HL-60 (cell line): ENCODE results near the gene PRELID2.

ENCODE experiments used
- DNase-seq, 2 experiments: peaks; one replicate each; pipeline ENCODE4 v3.0.0-alpha.2; 2010 to 2020; ENCODE audit warnings: low read depth in 1 of 2, low spot score in 1 of 2
- H3K27ac ChIP-seq: fragments of 250-450 bp; sonication (Bioruptor Pico); replicated peaks from 2 replicates; pipeline ENCODE4 v1.5.1; 2020; ENCODE audit warnings: mild to moderate bottlenecking, moderate library complexity
- H3K27me3 ChIP-seq: fragments of 250-450 bp; sonication (Bioruptor Pico); 2 replicates; pipeline ENCODE4 v1.5.1; 2021; ENCODE audit warnings: mild to moderate bottlenecking, moderate library complexity; ENCODE audit not compliant: insufficient read depth, poor library complexity, severe bottlenecking
- H3K4me3 ChIP-seq: replicated peaks from 2 replicates; pipeline ENCODE4 v1.5.1; 2011; ENCODE audit warnings: mild to moderate bottlenecking, control low read depth, low read length; ENCODE audit not compliant: insufficient read depth
- CTCF ChIP-seq: IDR thresholded peaks from one replicate; pipeline ENCODE4 v1.5.1; 2011; ENCODE audit warnings: low read length, control low read depth, inconsistent platforms; ENCODE audit not compliant: insufficient read depth
- GABPA ChIP-seq: IDR thresholded peaks from 2 replicates; pipeline ENCODE4 v1.6.1; 2012; ENCODE audit warnings: low read depth
- POLR2AphosphoS5 ChIP-seq: IDR thresholded peaks from 2 replicates; pipeline ENCODE4 v1.6.1; 2012; ENCODE audit warnings: low read depth
- REST ChIP-seq: IDR thresholded peaks from 2 replicates; pipeline ENCODE4 v1.6.1; 2012; ENCODE audit warnings: low read depth; ENCODE audit not compliant: insufficient replicate concordance
- SPI1 ChIP-seq: IDR thresholded peaks from 2 replicates; pipeline ENCODE4 v1.6.1; 2012; ENCODE audit warnings: low read depth, mild to moderate bottlenecking, borderline replicate concordance

The PRELID2 gene

GRCh38 chr5:145750199-145750598 is 84.9 kb downstream of the PRELID2 start:
- DNase-seq: no peak
- no peak overlapping the region for H3K4me3 ChIP-seq
- TF ChIP-seq GABPA (no peak), POLR2AphosphoS5 (no peak), SPI1 (no peak), REST (no peak), CTCF (no peak)
- H3K27ac ChIP-seq: no peak overlapping the region
- no peaks in the 10 kb centered on the region for H3K27me3 ChIP-seq

- H3K27me3 ChIP-seq: no peaks in the 10 kb centered on the region
- no peak overlapping the region for H3K4me3 ChIP-seq
- no peak overlapping the region for H3K27ac ChIP-seq
- DNase-seq: no peak
- TF ChIP-seq POLR2AphosphoS5 (no peak), SPI1 (no peak), CTCF (no peak), REST (no peak), GABPA (no peak)
Measured at GRCh38 chr5:145743396-145744061, 91.6 kb downstream of the PRELID2 start.

GRCh38 chr5:145739843-145740242 is 95.3 kb downstream of the PRELID2 start:
- no peak overlapping the region for H3K27ac ChIP-seq
- TF ChIP-seq SPI1 (no peak), GABPA (no peak), REST (no peak), POLR2AphosphoS5 (no peak), CTCF (no peak)
- no peaks in the 10 kb centered on the region for H3K27me3 ChIP-seq
- DNase-seq: no peak
- H3K4me3 ChIP-seq: no peak overlapping the region
